ENCODE measurements around the gene OR5M10. TPM values are rescaled to one million over a fixed set of nuclear protein-coding genes. Genes with fewer than 3 reads are reported as not detected.
"Not testable (repeated sequence)": the region's sequence is repeated elsewhere in the genome, so short reads cannot be mapped to it uniquely, and the experiment has no call there.

OR5M10 gene
- not detected for total RNA-seq

DNA sequence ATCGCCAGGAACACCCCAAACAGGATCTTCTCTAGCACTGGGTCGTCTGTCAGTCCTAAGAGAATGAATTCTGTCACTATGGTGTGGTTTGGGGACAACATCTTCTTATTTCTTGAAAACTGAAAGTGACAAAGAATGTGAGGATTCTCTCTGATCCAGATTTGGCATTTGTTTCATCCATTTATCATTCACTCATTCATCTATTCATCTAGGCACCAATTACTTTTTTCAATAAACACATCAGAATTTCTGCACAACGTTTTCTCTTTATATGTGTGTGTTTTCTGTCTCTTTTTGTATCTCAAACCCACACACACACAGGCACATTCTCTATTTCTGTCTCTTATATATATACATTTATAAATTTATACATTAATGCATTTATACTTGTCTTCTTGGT is at the start of gene OR5M10:
Gene OR5M10 (minus strand): TSS at position 101 of the 400 bp plus-strand sequence. CDS start 0 bp downstream, at position 101.
- Mint-ChIP-seq H3K4me1 (ENCODE audit: low read depth) (no peaks in the 10 kb centered on the region), H3K4me3 (no peak within 1 kb of the TSS), H3K27me3 (ENCODE audit: low read depth) (no peaks in the 10 kb centered on the region), H3K9me3 (ENCODE audit: insufficient read depth) (peaks cover 20% of the 10 kb centered on the region), H3K27ac (no peak within 1 kb of the TSS), H3K36me3 (ENCODE audit: low read depth) (no peaks in the 10 kb centered on the region)
- ChIA-PET CTCF (no interaction called here), POLR2A (no interaction called here)
- DNase-seq (no peak), ATAC-seq (no peak)

DNA sequence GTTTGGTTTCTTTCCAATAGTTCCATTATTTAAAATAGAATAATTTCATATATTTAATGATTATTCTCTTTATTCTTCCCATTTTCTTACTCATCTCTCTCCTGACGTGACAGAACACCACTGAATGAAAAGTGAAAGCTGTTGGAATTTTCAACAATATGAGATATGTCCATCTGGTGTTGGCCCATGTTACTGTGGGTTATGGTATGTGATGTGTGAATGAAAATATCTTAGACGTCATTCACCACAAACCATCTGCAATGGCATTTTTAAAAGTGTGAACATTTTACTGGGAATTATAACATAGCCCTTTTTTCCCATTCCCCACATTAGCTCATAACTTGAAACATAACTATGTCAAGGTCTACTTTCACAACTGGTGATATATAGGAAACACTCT is 48.4 kb upstream of the OR5M10 start:
- no peaks in the 10 kb centered on the region for H3K4me1 Mint-ChIP-seq (ENCODE audit: low read depth)
- H3K4me3 Mint-ChIP-seq: no peak overlapping the region
- POLR2A ChIA-PET: no interaction called here
- CTCF ChIA-PET: no interaction called here
- DNase-seq (no peak), ATAC-seq (no peak)
- no peak overlapping the region for H3K27ac Mint-ChIP-seq
- H3K9me3 Mint-ChIP-seq (ENCODE audit: insufficient read depth): no peaks in the 10 kb centered on the region
- H3K27me3 Mint-ChIP-seq (ENCODE audit: low read depth): no peaks in the 10 kb centered on the region
- no peaks in the 10 kb centered on the region for H3K36me3 Mint-ChIP-seq (ENCODE audit: low read depth)

DNA sequence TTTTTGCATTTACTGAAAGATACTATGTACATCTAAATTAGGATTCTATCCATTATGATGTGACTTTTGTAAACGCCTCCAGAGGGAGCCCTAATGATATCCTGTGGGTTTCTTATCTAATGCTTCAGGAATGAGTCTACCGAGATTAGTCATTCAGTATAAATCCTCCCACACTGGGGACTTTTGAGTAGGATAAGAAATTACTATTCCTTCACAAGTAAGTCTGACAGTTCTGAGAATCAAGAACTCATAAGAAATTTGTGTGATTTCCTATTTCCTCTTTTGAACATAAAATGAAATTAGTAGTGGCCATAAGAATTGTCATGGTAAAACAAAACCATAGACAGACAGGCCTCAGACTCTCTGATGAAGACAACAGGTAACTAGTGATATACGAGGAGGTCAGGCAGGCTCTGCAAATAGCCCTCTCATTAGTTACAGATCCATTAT is 47.2 kb upstream of the OR5M10 start:
- Mint-ChIP-seq H3K9me3 (ENCODE audit: insufficient read depth) (peaks cover 6% of the 10 kb centered on the region), H3K36me3 (ENCODE audit: low read depth) (no peaks in the 10 kb centered on the region), H3K27ac (no peak overlapping the region), H3K27me3 (ENCODE audit: low read depth) (no peaks in the 10 kb centered on the region), H3K4me3 (no peak overlapping the region), H3K4me1 (ENCODE audit: low read depth) (no peaks in the 10 kb centered on the region)
- CTCF ChIA-PET: no interaction called here
- ATAC-seq: no peak
- DNase-seq: no peak
- POLR2A ChIA-PET: no interaction called here

DNA sequence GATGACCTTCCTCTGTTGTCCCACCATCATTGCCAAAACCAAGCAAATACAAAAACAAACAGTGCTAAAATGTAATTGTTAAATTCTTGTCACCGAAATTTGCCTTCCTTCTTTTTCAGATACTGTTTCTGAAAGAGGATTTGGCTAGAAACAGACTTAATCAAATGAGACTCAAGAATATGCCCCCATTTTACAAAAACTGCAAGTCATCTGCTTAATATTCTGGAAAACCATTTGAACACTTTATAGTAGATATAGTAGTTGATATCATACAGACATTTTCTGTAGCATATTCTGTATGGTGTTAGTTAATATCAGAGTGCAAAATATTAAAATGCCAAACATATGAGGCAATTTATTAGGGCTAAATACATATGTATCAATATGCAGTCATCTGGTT is 33.7 kb upstream of the OR5M10 start:
- Mint-ChIP-seq H3K4me3 (no peak overlapping the region), H3K27me3 (ENCODE audit: low read depth) (no peaks in the 10 kb centered on the region), H3K4me1 (ENCODE audit: low read depth) (no peaks in the 10 kb centered on the region), H3K36me3 (ENCODE audit: low read depth) (no peaks in the 10 kb centered on the region), H3K9me3 (ENCODE audit: insufficient read depth) (peaks cover 4% of the 10 kb centered on the region), H3K27ac (no peak overlapping the region)
- DNase-seq (no peak), ATAC-seq (no peak)
- POLR2A ChIA-PET: no interaction called here
- CTCF ChIA-PET: no interaction called here

DNA sequence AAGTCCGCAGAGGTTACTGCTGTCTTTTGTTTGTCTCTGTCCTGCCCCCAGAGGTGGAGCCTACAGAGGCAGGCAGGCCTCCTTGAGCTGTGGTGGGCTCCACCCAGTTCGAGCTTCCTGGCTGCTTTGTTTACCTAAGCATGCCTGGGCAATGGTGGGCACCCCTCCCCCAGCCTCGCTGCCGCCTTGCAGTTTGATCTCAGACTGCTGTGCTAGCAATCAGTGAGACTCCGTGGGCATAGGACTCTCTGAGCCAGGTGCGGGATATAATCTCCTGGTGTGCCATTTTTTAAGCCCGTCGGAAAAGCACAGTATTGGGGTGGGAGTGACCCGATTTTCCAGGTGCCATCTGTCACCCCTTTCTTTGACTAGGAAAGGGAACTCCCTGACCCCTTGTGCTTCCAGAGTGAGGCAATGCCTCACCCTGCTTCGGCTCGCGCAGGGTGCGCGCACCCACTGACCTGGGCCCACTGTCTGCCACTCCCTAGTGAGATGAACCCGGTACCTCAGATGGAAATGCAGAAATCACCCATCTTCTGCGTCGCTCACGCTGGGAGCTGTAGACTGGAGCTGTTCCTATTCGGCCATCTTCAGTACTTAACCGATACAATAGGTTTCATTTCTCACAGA is 14.7 kb upstream of the OR5M10 start:
- DNase-seq; H3K36me3 Mint-ChIP-seq (ENCODE audit: low read depth); CTCF ChIA-PET; H3K27me3 Mint-ChIP-seq (ENCODE audit: low read depth); H3K9me3 Mint-ChIP-seq (ENCODE audit: insufficient read depth); H3K4me3 Mint-ChIP-seq; H3K27ac Mint-ChIP-seq; H3K4me1 Mint-ChIP-seq (ENCODE audit: low read depth); POLR2A ChIA-PET; ATAC-seq: not testable (repeated sequence)

DNA sequence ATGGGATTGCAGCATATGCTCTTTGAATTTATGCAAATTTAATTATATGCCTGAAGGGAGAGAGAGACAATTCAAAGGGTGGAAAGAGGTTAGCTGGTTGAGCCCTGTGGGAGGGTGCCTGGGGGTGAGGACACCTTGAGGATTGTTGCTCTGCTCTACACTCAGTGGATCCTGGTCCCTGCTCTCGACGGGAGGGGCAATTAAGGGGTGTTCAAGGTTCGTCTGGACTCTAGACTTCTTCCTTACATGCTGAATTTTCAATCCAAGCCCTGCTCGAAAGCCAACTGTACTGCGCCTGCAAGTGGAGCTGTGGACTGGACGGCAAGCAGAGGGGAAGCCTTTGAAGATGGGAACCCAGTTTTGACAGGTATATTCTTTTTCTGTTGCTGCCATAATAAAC is 18.9 kb downstream of the OR5M10 start:
- no peak overlapping the region for H3K27ac Mint-ChIP-seq
- no peaks in the 10 kb centered on the region for H3K4me1 Mint-ChIP-seq (ENCODE audit: low read depth)
- POLR2A ChIA-PET: no interaction called here
- H3K4me3 Mint-ChIP-seq: no peak overlapping the region
- H3K27me3 Mint-ChIP-seq (ENCODE audit: low read depth): no peaks in the 10 kb centered on the region
- ATAC-seq (no peak), DNase-seq (no peak)
- H3K36me3 Mint-ChIP-seq (ENCODE audit: low read depth): no peaks in the 10 kb centered on the region
- CTCF ChIA-PET: no interaction called here
- H3K9me3 Mint-ChIP-seq (ENCODE audit: insufficient read depth): peaks cover 22% of the 10 kb centered on the region

DNA sequence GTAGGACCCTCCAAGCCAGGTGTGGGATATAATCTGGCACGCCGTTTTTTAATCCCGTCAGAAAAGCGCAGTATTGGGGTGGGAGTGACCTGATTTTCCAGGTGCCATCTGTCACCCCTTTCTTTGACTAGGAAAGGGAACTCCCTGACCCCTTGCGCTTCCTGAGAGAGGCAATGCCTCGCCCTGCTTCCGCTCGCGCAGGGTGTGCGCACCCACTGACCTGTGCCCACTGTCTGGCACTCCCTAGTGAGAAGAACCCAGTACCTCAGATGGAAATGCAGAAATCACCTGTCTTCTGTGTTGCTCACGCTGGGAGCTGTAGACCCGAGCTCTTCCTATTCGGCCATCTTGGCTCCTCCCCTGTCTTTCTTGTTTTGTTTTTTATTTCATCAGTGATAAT is 22.8 kb downstream of the OR5M10 start:
- H3K9me3 Mint-ChIP-seq (ENCODE audit: insufficient read depth): peaks cover 14% of the 10 kb centered on the region
- H3K4me1 Mint-ChIP-seq (ENCODE audit: low read depth); H3K36me3 Mint-ChIP-seq (ENCODE audit: low read depth); H3K27ac Mint-ChIP-seq; POLR2A ChIA-PET; DNase-seq; H3K27me3 Mint-ChIP-seq (ENCODE audit: low read depth); H3K4me3 Mint-ChIP-seq; CTCF ChIA-PET; ATAC-seq: not testable (repeated sequence)

DNA sequence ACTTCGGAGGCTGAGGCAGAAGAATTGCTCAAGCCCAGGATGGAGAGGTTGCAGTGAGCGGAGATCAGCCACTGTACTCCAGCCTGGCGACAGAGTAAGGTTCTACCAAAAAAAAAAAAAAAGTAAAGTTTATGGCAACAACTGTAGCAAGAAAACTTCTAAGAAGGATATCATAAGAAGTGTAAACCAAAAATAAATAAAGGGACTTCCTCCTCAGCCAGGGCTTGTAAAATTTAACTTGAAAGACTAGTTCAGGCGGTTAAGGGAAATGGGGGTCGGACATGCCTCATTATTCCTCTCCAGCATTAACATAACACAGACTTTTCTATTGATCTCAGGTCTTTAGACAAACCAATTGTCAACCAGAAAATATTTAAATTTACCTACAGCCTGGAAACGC is 32.0 kb downstream of the OR5M10 start:
- ATAC-seq (no peak), DNase-seq (no peak)
- Mint-ChIP-seq H3K27me3 (ENCODE audit: low read depth) (no peaks in the 10 kb centered on the region), H3K27ac (no peak overlapping the region), H3K9me3 (ENCODE audit: insufficient read depth) (peaks cover 14% of the 10 kb centered on the region), H3K36me3 (ENCODE audit: low read depth) (no peaks in the 10 kb centered on the region), H3K4me1 (ENCODE audit: low read depth) (no peaks in the 10 kb centered on the region), H3K4me3 (no peak overlapping the region)
- CTCF ChIA-PET: no interaction called here
- POLR2A ChIA-PET: no interaction called here

DNA sequence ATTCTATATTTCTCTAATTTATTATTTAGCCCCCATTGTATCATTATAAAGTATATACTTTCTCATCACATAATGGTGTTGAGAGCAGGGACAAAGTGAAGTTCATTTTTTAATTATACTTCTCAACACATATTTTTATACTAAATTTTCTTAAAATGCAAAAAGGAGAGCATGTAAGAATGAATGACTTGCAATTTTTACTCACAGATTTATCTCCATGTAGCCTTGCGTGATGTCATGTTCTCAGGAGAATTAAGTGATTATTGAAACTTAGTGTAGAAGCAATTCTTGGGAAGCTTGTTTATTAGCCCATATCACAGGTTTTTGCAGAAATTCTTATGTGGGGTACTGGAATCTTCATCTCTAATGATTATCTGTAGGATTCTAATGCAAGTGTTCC is 33.8 kb downstream of the OR5M10 start:
- Mint-ChIP-seq H3K9me3 (ENCODE audit: insufficient read depth) (peaks cover 14% of the 10 kb centered on the region), H3K27me3 (ENCODE audit: low read depth) (no peaks in the 10 kb centered on the region), H3K4me3 (no peak overlapping the region), H3K36me3 (ENCODE audit: low read depth) (no peaks in the 10 kb centered on the region), H3K27ac (no peak overlapping the region), H3K4me1 (ENCODE audit: low read depth) (no peaks in the 10 kb centered on the region)
- CTCF ChIA-PET: no interaction called here
- ATAC-seq (no peak), DNase-seq (no peak)
- POLR2A ChIA-PET: no interaction called here

DNA sequence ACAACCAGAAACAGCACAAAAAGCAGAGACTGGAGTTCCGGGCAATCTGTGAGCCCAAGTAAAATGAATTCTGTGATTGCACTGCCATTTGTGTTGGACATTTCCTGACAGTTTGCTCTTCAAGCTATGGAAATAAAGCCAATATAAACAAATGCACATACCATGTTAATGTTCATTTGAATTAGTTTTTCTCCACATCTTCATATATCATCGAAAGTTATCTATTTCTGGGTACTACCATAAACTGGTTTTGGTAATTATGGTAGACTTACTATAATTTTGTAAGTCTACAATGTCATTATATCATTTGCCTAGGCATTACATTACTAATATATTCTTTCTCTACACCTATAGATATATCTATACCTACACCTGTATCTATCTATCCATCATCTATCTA is 34.4 kb downstream of the OR5M10 start, which contains the start of gene OR5M11:
Gene OR5M11 (minus strand): TSS at position 101 of the 400 bp plus-strand sequence. CDS start 0 bp downstream, at position 101.
- H3K9me3 Mint-ChIP-seq (ENCODE audit: insufficient read depth): peaks cover 14% of the 10 kb centered on the region
- H3K27ac Mint-ChIP-seq: no peak within 1 kb of the TSS
- no peak within 1 kb of the TSS for H3K4me3 Mint-ChIP-seq
- ChIA-PET CTCF (no interaction called here), POLR2A (no interaction called here)
- no peaks in the 10 kb centered on the region for H3K27me3 Mint-ChIP-seq (ENCODE audit: low read depth)
- no peaks in the 10 kb centered on the region for H3K4me1 Mint-ChIP-seq (ENCODE audit: low read depth)
- H3K36me3 Mint-ChIP-seq (ENCODE audit: low read depth): no peaks in the 10 kb centered on the region
- ATAC-seq: no peak
- no peak for DNase-seq

DNA sequence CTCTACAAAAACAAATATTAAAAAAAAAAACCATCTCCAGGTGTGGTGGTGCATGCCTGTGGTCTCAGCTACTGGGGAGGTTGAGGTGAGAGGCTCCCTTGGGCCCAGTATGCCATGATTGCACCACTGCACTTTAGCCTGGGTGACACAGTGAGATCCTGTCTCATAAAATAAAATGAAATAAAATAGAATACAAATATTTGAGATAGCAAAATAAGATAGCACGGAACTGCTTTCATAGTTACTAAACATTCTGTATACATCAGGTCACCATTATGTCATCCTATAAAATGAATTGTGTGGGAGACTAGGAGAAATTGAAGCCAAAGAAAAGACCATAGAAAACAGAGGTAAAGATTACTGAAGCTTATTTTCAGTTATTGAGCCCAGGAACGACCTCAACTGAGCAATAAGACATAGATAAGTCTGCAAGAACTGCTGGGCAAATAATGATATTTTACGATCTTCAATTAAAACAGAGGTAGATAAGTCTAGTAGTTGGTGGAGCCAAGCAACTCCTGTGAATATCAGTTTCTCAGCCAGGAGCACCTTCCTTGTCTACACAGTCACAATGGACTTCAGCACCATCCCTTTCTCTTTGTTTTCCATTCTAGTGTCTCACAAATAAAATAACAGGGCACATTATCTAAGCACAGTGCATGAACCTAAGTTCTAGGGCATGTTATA is 44.3 kb downstream of the OR5M10 start:
- Mint-ChIP-seq H3K27ac (no peak overlapping the region), H3K36me3 (ENCODE audit: low read depth) (no peaks in the 10 kb centered on the region), H3K27me3 (ENCODE audit: low read depth) (no peaks in the 10 kb centered on the region), H3K4me1 (ENCODE audit: low read depth) (no peaks in the 10 kb centered on the region), H3K4me3 (no peak overlapping the region), H3K9me3 (ENCODE audit: insufficient read depth) (peaks cover 10% of the 10 kb centered on the region)
- DNase-seq (no peak), ATAC-seq (no peak)
- CTCF ChIA-PET: no interaction called here
- POLR2A ChIA-PET: no interaction called here

DNA sequence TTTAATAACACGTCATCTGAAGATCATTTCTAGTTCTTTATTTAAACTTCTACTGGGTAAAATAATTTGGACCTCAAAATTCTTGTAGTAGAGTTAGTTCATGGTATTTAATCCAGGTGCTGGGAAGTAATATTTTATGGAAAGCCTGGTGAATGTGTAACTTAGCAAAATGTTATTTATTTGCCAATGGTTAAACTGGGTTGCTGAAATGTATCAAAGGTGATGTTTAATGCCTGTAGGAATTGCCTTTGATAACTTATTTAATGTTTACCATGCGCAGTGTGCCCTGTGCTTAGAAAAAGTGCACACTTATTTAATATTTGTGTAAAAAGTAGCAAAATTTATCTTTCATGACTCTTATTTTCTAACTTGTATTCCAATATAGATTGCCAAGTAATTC is 45.7 kb downstream of the OR5M10 start:
- H3K4me3 Mint-ChIP-seq: no peak overlapping the region
- DNase-seq (no peak), ATAC-seq (no peak)
- no peaks in the 10 kb centered on the region for H3K4me1 Mint-ChIP-seq (ENCODE audit: low read depth)
- peaks cover 10% of the 10 kb centered on the region for H3K9me3 Mint-ChIP-seq (ENCODE audit: insufficient read depth)
- no peaks in the 10 kb centered on the region for H3K27me3 Mint-ChIP-seq (ENCODE audit: low read depth)
- ChIA-PET POLR2A (no interaction called here), CTCF (no interaction called here)
- H3K27ac Mint-ChIP-seq: no peak overlapping the region
- no peaks in the 10 kb centered on the region for H3K36me3 Mint-ChIP-seq (ENCODE audit: low read depth)
